ENCODE measurements around the gene NPHP4.

Gene NPHP4

GRCh38 chr1:6006882-6007281 is 14.7 kb upstream of the NPHP4 start:
- no peaks in the 10 kb centered on the region for H3K79me2 ChIP-seq (ENCODE audit: control insufficient read depth, low read length)
- TF ChIP-seq CTCF (IDR thresholded peaks at IDR 0.05; ENCODE audit: low read depth, low read length, poor library complexity, severe bottlenecking): no peak
- no peak for TF ChIP-seq EZH2phosphoT487 (IDR thresholded peaks at IDR 0.05; ENCODE audit: borderline replicate concordance, low read length)
- no peaks in the 10 kb centered on the region for H3K27me3 ChIP-seq (ENCODE audit: control insufficient read depth, low read length)
- no peaks in the 10 kb centered on the region for H3F3A ChIP-seq (ENCODE audit: control insufficient read depth, insufficient read depth)
- no peaks in the 10 kb centered on the region for H3K9me2 ChIP-seq (replicated peaks; ENCODE audit: control insufficient read depth, low read length)
- H3K27ac ChIP-seq (ENCODE audit: low read depth, low read length): no peak overlapping the region
- no peaks in the 10 kb centered on the region for H3K9me3 ChIP-seq (ENCODE audit: control insufficient read depth, insufficient read depth, low read length)
- H4K20me1 ChIP-seq (ENCODE audit: control insufficient read depth, insufficient read depth, low read depth, low read length): no peaks in the 10 kb centered on the region
- H3K4me3 ChIP-seq (ENCODE audit: low read length): no peak overlapping the region
- H3K4me2 ChIP-seq (ENCODE audit: low read length): no peak overlapping the region
- H3K36me3 ChIP-seq (ENCODE audit: control insufficient read depth, low read length): no peaks in the 10 kb centered on the region
- no peaks in the 10 kb centered on the region for H3K4me1 ChIP-seq (ENCODE audit: control insufficient read depth, low read length)

DNA sequence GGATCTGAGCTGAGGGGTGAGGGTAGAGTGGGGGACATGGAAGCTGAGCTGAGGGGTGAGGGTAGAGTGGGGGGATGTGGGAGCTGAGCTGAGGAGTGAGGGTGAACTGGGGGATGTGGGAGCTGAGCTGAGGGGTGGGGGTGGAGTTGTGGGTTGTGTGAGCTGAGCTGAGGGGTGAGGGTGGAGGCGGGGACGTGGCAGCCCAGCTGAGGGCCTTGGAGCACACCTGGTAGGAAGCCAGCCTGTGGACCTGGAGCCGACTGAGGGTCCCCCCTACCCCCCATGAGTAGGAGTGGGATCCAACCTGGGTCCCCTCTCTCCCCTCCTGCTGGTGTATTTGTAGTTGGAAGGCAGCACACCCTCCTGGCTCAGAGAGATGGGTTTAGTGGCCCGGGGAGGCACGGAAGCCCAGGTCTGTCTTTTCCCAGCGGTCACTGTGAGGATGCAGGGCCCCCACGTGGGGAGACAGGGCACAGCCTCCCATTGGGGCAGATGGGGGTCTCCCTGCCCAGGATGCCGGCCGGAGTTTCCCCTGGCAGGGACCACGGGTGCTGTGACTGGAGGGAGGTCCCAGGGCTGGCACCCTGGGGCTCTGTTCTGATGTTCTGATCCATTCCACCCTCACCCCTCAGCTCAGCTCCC is 13.2 kb upstream of the NPHP4 start:
- H3K79me2 ChIP-seq (ENCODE audit: control insufficient read depth, low read length): no peaks in the 10 kb centered on the region
- TF ChIP-seq EZH2phosphoT487 (IDR thresholded peaks at IDR 0.05; ENCODE audit: borderline replicate concordance, low read length): no peak
- TF ChIP-seq CTCF (IDR thresholded peaks at IDR 0.05; ENCODE audit: low read depth, low read length, poor library complexity, severe bottlenecking): no peak

DNA sequence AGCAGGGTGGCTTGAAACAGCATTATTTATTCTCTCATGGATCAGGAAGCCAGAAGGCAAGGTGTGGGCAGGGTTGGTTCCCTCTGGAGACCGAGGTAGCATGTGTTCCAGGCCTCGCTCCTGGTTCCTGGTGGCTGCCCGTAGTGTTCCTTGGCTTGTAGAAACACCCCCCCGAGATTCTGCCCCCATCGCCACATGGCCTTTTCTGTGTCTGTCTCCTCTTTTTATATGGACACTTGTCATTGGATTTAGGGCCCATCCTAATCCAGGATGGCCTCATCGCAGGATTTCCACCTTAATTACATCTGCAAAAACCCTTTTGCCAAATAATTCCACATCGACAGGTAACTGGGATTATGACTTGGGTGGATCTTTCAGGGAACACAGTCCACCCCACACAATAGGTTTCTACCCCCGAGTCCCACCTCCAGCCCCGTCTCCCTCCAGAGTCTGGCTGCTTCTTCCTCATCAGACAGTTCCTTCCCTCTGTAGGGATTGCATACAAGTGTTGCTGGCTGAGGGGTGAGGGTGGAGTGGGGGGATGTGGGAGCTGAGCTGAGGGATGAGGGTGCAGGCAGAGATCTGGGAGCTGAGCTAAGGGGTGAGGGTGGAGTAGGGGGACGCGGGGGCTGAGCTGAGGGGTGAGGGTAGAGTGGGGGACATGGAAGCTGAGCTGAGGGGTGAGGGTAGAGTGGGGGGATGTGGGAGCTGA is 12.3 kb upstream of the NPHP4 start:
- TF ChIP-seq CTCF (IDR thresholded peaks at IDR 0.05; ENCODE audit: low read depth, low read length, poor library complexity, severe bottlenecking): no peak
- TF ChIP-seq EZH2phosphoT487 (IDR thresholded peaks at IDR 0.05; ENCODE audit: borderline replicate concordance, low read length): no peak
- no peaks in the 10 kb centered on the region for H3K79me2 ChIP-seq (ENCODE audit: control insufficient read depth, low read length)
- no peaks in the 10 kb centered on the region; the same call in 1 of the 2 replicates for H4K20me1 ChIP-seq (ENCODE audit: control insufficient read depth, insufficient read depth, low read depth, low read length)
- no peak overlapping the region for H3K4me2 ChIP-seq (ENCODE audit: low read length)
- no peaks in the 10 kb centered on the region for H3K4me1 ChIP-seq (ENCODE audit: control insufficient read depth, low read length)
- no peaks in the 10 kb centered on the region for H3K36me3 ChIP-seq (ENCODE audit: control insufficient read depth, low read length)
- no peak overlapping the region for H3K4me3 ChIP-seq (ENCODE audit: low read length)
- H3F3A ChIP-seq (ENCODE audit: control insufficient read depth, insufficient read depth): no peaks in the 10 kb centered on the region
- no peaks in the 10 kb centered on the region for H3K27me3 ChIP-seq (ENCODE audit: control insufficient read depth, low read length)
- no peaks in the 10 kb centered on the region for H3K9me2 ChIP-seq (replicated peaks; ENCODE audit: control insufficient read depth, low read length)
- no peak overlapping the region for H3K27ac ChIP-seq (ENCODE audit: low read depth, low read length)
- H3K9me3 ChIP-seq (ENCODE audit: control insufficient read depth, insufficient read depth, low read length): no peaks in the 10 kb centered on the region

More for the DNA sequence above, 13.2 kb upstream of the NPHP4 start:
- no peaks in the 10 kb centered on the region for H3K9me3 ChIP-seq (ENCODE audit: control insufficient read depth, insufficient read depth, low read length)
- H3K4me3 ChIP-seq (ENCODE audit: low read length): no peak overlapping the region
- no peak overlapping the region for H3K27ac ChIP-seq (ENCODE audit: low read depth, low read length)
- no peaks in the 10 kb centered on the region for H3K9me2 ChIP-seq (replicated peaks; ENCODE audit: control insufficient read depth, low read length)
- no peaks in the 10 kb centered on the region for H3K36me3 ChIP-seq (ENCODE audit: control insufficient read depth, low read length)
- no peak overlapping the region for H3K4me2 ChIP-seq (ENCODE audit: low read length)
- H3K4me1 ChIP-seq (ENCODE audit: control insufficient read depth, low read length): no peaks in the 10 kb centered on the region
- no peaks in the 10 kb centered on the region for H3K27me3 ChIP-seq (ENCODE audit: control insufficient read depth, low read length)
- H3F3A ChIP-seq (ENCODE audit: control insufficient read depth, insufficient read depth): no peaks in the 10 kb centered on the region
- H4K20me1 ChIP-seq (ENCODE audit: control insufficient read depth, insufficient read depth, low read depth, low read length): no peaks in the 10 kb centered on the region; the same call in 1 of the 2 replicates
